RKO (cell line): Measurements from ENCODE around the gene PTPN2.
"Not testable (repeated sequence)": the region's sequence is repeated elsewhere in the genome, so short reads cannot be mapped to it uniquely, and the experiment has no call there.

Experiments
- DNase-seq: peaks from one replicate; pipeline ENCODE4 v3.0.0-alpha.2; 2016; ENCODE audit warnings: low spot score

Gene PTPN2

GRCh38 chr18:12770469-12771219 lies 113.4 kb downstream of the PTPN2 start:
- no peak for DNase-seq

GRCh38 chr18:12769644-12770440 lies 114.2 kb downstream of the PTPN2 start:
- DNase-seq = no peak

GRCh38 chr18:12769136-12769535 lies 114.9 kb downstream of the PTPN2 start:
- no peak for DNase-seq

GRCh38 chr18:12768625-12769024 lies 115.4 kb downstream of the PTPN2 start:
- peak; percentile 14 for DNase-seq

GRCh38 chr18:12767580-12768155 lies 116.4 kb downstream of the PTPN2 start:
- no peak for DNase-seq

GRCh38 chr18:12766986-12767433 lies 117.0 kb downstream of the PTPN2 start:
- no peak for DNase-seq

GRCh38 chr18:12765586-12765985 lies 118.5 kb downstream of the PTPN2 start:
- DNase-seq = no peak

GRCh38 chr18:12765126-12765525 lies 118.9 kb downstream of the PTPN2 start:
- DNase-seq = no peak

- DNase-seq = not testable (repeated sequence)
Observed at GRCh38 chr18:12758566-12758965, 125.5 kb downstream of the PTPN2 start.

GRCh38 chr18:12756619-12757239 lies 127.3 kb downstream of the PTPN2 start:
- DNase-seq = not testable (repeated sequence)

GRCh38 chr18:12755606-12756005 lies 128.4 kb downstream of the PTPN2 start:
- not testable (repeated sequence) for DNase-seq

GRCh38 chr18:12754511-12754910 lies 129.5 kb downstream of the PTPN2 start:
- no peak for DNase-seq

GRCh38 chr18:12751891-12752290 lies 132.1 kb downstream of the PTPN2 start:
- no peak for DNase-seq

- DNase-seq = no peak
Observed at GRCh38 chr18:12751503-12751884, 132.5 kb downstream of the PTPN2 start.

- no peak for DNase-seq
Observed at GRCh38 chr18:12750715-12751502, 133.1 kb downstream of the PTPN2 start.

- peak; percentile 8 for DNase-seq
Observed at GRCh38 chr18:12750076-12750714, 133.8 kb downstream of the PTPN2 start.

GRCh38 chr18:12749121-12749520 lies 134.9 kb downstream of the PTPN2 start:
- no peak for DNase-seq

GRCh38 chr18:12748671-12749070 lies 135.4 kb downstream of the PTPN2 start:
- no peak for DNase-seq

GRCh38 chr18:12747530-12748315 lies 136.3 kb downstream of the PTPN2 start:
- DNase-seq = no peak

- DNase-seq = no peak
Observed at GRCh38 chr18:12745095-12745795, 138.8 kb downstream of the PTPN2 start.
